ENCODE results near the gene SIRPB2.

GRCh38 chr20:1507276-1507675 is 16.1 kb upstream of the SIRPB2 start:
- TF ChIP-seq POLR2A (IDR thresholded peaks at IDR 0.05; ENCODE audit: low read depth, low read length) (no peak), CTCF (conservative IDR thresholded peaks at IDR 0.05; ENCODE audit: low read depth, low read length) (no peak), MAZ (IDR thresholded peaks at IDR 0.05; ENCODE audit: borderline replicate concordance, low read depth, low read length) (no peak), FOS (IDR thresholded peaks at IDR 0.05; ENCODE audit: low read depth, low read length) (no peak), BHLHE40 (IDR thresholded peaks at IDR 0.05; ENCODE audit: low read depth, low read length) (no peak), RAD21 (IDR thresholded peaks at IDR 0.05; ENCODE audit: low read length) (no peak), ELK1 (IDR thresholded peaks at IDR 0.05; ENCODE audit: borderline replicate concordance, low read depth, low read length) (no peak), RFX5 (IDR thresholded peaks at IDR 0.05; ENCODE audit: low read depth, low read length) (no peak), SMC3 (IDR thresholded peaks at IDR 0.05; ENCODE audit: low read depth, low read length) (no peak), RCOR1 (IDR thresholded peaks at IDR 0.05; ENCODE audit: insufficient replicate concordance, low read length) (no peak), NFE2L2 (IDR thresholded peaks at IDR 0.05; ENCODE audit: low read depth, low read length) (no peak), CEBPB (IDR thresholded peaks at IDR 0.05; ENCODE audit: low read depth, low read length) (no peak), USF2 (IDR thresholded peaks at IDR 0.05; ENCODE audit: low read depth, low read length) (no peak), MAFK (IDR thresholded peaks at IDR 0.05; ENCODE audit: low read depth, low read length) (no peak)
